NCI-H526 treated with DMSO at 0.1 percent for 48 hours (cell line): ENCODE results near the gene MUC20.
"Not testable (repeated sequence)": the region's sequence is repeated elsewhere in the genome, so short reads cannot be mapped to it uniquely, and the experiment has no call there.

ENCODE experiments used
- DNase-seq: peaks from one replicate; lab custom pipeline; 2025; lab: John Stamatoyannopoulos, UW

MUC20 gene

DNA sequence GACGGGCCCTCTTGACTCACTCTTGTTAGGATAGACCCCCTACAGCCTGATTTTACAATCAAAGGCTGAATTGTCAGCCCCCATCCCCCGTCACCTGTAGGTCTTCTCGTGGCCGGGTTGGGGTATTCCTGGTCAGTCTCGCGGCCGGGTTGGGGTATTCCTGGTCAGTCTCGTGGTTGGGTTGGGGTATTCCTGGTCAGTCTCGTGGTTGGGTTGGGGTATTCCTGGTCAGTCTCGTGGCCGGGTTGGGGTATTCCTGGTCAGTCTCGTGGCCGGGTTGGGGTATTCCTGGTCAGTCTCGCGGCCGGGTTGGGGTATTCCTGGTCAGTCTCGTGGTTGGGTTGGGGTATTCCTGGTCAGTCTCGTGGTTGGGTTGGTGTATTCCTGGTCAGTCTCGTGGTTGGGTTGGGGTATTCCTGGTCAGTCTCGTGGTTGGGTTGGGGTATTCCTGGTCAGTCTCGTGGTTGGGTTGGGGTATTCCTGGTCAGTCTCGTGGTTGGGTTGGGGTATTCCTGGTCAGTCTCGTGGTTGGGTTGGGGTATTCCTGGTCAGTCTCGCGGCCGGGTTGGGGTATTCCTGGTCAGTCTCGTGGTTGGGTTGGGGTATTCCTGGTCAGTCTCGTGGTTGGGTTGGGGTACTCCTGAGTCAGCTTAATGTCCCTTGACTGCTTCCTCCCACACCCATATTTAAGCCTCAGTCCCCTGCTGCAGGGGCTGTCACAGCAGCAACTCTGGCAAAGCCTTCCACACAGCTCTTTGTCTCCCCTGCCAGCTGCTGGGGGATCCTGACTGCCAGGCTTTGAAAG, 50.3 kb downstream of the MUC20 start:
- DNase-seq = not testable (repeated sequence)

DNA sequence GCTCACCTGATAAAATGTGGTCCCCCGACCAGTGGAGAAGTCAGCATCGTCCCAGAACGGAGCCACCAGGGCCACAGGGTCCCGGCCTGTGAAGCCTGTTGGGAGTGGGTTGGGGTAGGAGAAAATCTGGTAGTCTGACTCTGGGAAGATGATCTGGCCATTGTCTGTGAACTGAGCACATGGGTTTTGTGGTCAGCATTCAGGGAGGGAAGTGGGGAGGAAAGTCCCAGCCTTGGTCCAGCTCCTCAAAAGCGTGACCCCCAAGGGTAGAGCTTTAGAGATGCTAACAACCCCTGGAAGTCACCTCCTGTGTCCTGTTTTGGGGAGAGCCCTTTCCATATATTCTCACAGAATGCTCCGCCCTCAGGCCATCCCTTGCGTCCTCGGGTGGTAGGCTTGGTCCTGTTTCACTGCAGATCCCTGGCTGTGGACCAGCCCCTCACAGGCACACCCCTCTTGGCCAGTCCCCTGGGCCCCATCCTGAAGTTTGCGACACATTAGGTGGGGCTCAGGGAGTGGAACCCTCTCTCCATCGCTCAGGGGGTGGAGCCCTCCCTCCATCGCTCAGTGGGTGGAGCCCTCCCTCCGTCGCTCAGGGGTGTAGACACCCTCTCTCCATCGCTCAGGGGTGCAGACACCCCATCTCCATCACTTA, 51.0 kb downstream of the MUC20 start:
- DNase-seq = no peak

DNA sequence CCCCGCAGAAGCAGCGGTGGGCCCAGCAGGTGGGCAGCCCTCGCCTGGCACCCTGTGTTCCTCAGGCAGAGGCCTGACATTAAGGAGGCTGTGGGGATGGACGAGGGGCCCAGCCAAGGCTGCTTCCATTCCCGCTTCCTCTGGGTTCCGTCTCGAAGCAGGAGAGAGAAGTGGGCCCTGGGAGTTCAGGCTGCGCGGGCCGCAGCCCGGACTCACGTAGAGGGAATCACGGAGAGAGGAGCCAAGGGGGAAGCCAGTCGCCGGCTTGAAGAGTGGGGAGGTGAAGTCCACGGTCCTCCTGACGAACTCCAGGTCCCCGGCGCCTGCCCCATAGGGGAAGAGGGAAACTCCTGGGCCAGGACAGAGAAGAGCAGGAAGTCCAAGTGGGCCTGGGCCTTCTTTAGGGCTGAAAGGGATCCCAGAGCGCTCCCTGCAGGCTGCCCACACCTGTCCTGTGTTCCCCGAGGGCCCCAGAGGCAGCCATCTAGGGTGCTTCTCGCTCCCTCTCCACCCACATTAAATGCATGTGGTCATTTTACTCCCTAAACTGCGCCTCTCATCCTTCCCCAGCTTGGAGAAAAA, 53.3 kb downstream of the MUC20 start:
- DNase-seq = no peak

DNA sequence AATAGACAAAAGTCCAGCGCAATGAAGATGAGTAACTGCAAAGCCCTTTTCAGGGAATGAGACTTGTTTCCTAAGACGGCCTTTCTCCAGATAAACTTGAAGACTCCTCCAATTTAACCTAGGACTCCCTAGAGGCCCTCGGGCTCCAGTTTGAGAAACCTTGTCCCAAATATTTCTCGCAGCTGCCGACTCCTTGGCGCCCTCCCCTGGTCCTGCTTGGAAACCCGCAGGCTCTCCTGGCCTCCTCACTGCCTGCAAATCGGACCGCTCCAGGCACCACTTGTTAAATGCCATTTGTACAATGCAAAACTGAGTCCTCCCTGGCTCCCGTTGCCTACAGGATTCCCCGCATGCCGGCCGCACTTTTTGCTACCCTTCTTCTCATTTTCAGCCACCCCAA, 54.1 kb downstream of the MUC20 start:
- DNase-seq = peak; percentile 34

DNA sequence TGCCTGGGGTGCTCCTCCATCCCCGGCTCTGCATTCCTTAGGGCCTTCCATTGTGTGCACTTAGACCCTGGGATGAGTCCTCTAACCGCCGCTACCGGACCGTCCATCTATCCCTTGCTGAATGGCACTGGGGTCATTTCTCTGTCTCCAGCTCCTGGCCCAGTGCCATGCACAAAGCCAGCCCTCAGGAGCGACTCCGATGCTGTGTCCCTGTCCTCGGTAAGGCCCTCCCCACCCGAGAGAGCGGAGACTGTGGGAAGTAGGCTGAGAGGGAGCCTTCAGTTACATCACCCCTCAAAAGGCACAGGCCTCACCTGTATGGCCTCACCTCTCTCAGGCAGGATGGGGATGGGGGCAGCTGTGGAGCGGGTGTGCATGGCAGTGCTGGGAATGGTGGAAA, 57.2 kb downstream of the MUC20 start:
- DNase-seq = no peak

DNA sequence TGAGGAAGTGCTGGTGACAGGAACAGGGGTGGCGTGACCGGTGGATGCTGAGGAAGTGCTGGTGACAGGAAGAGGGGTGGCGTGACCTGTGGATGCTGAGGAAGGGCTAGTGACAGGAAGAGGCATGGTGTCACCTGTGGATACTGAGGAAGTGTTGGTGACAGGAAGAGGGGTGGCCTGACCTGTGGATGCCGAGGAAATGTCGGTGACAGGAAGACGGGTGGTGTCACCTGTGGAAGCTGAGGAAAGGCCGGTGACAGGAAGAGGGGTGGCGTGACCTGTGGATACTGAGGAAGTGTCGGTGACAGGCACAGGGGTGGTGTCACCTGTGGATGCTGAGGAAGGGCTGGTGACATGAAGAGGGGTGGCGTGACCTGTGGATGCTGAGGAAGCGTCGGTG, 60.5 kb downstream of the MUC20 start:
- DNase-seq = not testable (repeated sequence)
